GM21526 (cell line): Measurements from ENCODE around the gene CCNT2.
"Not testable (repeated sequence)": the region's sequence is repeated elsewhere in the genome, so short reads cannot be mapped to it uniquely, and the experiment has no call there.

Experiments
- ATAC-seq: cut with Tn5 transposase; IDR thresholded peaks from one replicate; pipeline ENCODE4 v1.9.1; 2021; ENCODE audit warnings: moderate library complexity; ENCODE audit not compliant: unreplicated experiment, low FRiP score

CCNT2 gene

DNA sequence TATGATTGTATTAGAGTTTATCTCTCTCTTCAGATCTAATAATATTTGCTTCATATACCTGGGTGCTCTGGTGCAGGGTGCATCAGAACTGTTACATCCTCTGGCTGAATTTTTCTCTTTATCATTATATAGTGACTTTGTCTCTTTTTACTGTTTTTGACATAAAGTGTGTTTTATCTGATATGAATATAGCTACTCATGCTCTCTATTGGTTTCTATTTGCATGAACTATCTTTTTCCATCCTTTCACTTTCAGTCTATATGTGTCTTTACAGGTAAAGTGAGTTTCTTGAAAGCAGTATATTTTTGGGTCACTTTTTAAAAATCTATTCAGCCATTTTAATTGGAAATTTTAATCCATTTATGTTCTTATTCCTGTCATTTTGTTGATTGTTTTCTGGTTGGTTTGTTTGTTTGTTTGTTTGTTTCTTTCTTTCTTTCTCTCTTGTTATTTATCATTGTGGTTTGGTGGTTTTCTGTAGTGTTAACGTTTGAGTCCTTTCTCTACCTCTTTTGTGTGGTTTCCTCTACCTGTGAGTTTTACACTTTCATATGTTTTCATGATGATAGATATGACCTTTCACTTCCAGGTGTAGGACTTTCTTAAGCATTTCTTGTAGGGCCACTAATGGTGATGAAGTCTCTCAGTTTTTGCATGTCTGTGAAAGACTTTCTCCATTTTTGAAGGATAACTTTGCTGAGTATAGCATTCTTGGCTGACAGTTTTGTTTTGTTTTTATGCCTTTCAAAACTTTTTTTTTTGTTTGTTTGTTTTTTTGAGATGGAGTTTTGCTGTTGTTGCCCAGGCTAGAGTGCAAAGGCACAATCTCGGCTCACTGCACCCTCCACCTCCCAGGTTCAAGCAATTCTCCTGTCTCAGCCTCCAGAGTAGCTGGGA, 54.9 kb downstream of the CCNT2 start:
- ATAC-seq: peak; percentile 79

DNA sequence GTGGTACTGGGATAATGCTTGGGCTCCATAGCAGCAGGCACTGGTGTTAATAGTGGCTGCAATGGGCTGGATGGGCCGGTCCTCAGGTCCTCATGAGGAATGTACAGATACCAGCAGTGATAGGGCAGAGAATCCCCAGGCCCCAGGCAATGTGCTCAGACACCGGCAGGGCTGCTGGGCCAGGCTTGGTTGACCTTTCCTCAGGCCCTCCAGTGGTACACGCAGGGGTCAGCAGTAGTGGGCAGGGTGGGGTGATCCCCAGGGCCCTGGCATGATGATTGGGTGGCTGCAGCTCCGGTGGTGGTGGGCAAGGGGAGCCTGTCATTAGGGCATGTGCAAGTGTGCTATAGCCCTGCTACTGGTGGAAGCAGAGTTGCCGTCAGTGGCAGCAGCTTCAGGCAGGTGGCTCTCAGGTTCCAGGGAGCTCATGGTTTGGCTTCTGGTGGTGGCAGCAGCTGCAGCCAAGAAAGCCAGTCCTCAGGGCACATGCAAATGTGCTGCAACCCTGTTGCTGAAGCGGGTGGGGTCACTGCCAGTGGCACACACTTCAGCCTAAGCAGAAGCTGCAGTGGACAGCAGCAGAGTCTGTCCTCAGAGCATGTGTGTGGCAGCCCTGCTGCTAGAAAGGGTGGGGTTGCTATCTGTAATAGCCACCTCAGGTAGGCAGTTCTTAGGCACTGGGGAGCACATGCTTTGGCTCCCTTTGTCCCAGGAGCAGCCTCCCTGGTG, 56.8 kb downstream of the CCNT2 start:
- no peak for ATAC-seq

DNA sequence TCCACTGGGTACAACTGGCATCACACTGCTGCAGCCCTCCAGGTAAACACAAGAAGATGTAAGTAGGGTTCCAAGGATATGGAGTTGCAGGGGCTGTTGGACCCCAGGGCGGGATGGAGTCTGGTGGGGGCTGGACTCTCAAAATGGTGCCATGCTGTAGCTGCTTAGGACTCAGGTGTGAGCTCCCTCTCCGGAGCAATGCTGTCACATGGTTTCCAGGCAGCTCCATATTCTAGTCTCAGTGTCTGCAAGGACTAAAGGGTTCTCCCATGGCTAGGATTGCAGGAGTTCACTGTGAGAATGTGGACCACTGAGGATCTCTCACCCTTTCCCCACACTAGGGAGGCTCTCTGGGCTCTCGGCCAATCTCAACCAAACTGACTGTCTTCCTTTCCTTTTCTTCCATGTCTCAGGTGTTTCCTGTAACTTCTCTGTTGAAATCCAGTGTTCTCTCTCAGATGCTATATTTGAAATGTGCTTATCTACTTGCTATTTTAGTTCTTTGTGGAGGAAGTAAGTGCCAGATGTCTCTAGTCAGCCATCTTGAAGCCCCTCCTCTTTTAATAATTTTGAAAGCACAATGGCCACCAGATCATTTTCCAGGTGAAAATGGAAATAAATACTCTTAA, 57.6 kb downstream of the CCNT2 start:
- no peak for ATAC-seq

DNA sequence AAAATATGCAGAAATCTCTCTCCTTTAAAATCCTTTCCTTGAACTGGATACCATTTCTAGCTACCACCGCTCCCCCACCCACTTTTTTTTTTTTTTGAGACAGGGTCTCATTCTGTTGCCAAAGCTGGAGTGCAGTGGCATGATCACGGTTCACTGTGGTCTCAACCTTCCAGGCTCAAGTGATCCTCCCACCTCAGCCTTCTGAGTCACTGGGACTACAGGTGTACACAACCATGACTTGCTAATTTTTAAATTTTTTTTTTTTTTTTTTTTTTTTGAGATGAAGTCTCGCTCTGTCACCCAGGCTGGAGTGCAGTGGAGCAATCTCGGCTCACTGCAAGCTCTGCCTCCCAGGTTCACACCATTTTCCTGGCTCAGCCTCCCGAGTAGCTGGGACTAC, 58.5 kb downstream of the CCNT2 start:
- ATAC-seq: not testable (repeated sequence)

DNA sequence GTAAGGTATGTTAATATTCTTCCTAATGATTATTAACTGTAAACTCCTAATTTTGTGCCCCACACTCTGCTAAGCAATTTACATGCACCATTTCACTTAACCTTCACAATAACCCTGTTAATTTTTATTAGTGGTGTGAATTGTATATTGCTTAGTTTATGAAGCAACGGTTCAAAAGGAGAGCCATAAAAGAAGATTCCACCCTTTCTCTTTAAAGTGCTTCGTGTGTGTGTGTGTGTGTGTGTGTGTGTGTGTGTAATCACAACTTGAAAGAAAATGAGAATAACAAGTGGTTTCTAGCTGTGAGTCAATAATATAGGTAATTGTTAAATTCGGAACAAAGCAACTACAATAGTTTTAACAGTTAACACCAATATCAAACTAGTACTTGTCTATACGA, 60.6 kb downstream of the CCNT2 start:
- ATAC-seq: no peak

DNA sequence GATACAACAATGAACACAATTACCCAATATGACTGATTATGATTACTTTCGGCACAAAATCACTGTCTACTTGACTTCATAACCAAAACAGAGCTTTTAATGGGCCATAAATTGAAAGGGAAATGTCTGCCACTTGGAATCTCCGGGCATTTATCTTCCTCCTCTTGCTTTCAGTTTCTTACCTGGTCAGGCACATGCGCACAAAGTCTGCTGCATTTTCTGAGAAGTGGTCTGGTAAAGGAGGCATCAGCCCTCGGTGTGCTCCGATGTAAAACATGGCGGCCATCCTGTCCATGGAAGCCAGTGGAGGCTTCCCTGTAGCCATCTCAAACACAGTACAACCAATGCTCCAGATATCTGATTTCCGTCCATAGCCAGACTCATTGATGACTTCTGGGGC, 62.0 kb downstream of the CCNT2 start:
- ATAC-seq: no peak

DNA sequence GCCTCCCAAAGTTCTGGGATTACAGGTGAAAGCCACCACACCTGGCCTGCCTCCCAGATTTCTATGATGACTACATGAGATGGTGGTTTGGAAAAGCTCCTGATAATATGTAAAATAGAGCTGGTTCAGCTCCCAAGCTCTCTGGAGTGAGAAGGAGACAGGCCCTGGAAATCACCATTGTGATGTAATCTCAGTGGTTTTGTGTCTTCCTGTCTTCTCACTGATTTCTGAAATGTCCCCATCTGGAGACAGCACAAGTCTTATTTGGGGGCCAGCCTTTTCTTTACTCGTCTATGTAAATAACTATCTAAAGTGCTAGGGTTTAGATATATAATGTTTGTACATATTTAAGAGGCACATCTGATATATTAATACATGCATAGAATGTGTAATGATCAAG, 64.0 kb downstream of the CCNT2 start:
- no peak for ATAC-seq

DNA sequence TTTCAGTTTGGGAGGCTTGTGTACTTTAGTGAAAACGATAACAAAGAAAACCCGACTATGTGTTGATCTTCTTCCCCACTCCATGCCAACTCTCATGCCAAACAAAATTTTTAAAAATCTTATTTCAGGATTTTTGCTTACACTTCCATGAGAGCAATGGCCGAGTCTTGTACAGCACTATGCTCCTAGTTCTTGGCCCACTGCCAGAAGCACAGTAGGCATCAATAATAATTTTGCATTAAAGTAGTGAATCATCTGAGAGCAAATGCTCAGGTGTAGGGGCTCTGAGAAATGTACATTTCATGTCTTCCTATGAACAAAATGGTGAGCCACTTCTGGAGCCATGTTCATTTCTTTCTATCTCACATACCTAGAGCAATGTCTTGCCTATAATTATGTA, 66.4 kb downstream of the CCNT2 start:
- no peak for ATAC-seq

DNA sequence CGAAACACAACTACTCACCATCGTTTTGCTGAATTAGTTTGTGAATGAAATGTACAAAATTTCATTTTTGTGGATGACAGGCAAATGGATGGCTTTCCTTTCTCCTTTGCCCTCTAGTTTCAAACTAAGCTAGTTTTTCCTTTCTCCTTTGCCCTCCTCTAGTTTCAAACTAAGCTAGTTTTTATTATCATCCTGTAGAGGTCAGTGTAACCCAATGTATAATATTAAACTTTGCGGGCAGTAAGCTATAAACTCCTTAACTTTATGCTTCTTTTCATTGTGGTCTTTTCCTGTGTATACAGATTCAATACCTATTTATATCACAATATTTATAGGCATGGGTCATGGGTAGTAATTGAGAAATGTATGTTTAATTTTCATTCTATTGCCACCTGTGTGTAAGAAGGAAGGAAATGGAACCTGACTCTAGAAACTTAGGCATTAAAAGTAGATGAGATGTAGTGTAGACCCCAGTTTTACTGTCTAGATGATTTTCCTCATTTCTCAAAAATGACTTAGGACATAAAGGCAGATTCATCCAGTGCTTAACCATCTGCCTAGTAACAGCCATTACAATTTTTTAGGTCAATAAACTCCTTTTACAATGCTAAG, 70.5 kb downstream of the CCNT2 start:
- ATAC-seq: no peak

DNA sequence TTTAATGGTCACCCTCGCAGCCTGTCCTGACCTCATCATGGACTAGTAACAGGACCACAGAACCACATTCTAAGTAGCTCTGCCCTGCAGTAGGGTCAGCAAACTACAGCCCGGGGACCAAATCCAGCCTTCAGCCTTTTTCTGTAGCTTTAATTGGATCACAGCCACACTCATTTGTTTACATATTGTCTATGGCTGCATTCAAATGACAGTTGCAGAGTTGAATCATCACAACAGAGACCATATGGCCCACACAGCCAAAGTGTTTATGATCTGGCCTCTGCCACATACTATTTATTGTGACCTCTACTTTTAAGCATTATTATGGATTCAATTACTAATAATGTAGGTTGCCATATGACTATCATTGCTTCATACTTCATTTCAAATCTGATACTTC, 80.9 kb downstream of the CCNT2 start:
- ATAC-seq: no peak

DNA sequence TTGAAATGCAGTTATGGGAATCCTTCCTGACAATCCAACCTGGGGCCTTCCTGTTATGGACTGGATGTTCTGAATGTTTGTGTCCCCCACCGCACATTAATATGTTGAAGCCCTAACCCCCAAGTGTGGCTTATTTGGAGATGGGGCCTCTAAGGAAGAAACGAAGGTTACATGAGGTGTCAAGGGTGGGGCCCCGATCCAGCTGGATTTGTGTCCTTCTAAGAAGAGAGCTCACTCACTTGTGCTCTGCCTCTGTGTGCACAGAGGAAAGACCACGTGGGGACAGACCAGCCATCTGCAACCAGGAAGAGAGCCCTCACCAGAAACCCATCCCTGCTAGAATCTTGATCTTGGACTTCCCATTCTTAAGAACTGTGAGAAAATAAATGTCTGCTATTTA, 84.2 kb downstream of the CCNT2 start:
- no peak for ATAC-seq

DNA sequence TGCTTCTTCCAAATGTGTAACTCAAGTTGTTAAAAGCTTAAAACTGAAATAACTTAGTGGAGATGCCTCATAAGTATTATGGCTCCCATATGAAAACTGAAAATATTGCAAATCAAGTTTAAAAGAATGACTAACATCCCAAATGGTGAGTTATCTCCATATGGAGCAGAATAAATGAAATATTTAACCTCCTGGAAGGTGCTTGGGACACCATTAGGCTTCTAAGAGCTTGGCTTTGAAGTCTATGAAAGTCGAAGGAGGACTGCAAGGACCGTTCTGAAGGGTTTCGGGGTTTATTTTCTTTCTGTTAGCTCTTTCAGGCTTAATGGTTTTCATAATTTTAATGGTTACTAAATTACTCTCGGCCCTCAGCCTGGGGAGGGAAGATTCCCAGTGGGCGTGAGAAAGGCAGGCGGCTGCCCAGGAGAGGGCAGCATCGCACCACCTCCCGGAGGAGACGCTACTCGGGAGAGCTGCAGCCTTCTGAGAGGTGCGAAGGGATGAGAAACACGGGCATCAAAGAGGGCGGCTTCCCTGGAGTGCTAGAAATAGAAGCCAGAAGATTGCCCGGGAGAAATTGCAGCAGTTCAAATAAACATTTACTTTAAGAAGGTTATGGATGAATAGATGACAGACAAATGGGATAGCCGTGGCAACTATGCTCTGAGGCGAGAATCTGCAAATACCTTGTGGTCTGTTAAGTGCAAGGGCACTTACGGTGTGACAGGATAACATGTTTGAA, 85.6 kb downstream of the CCNT2 start:
- peak; percentile 91 for ATAC-seq

DNA sequence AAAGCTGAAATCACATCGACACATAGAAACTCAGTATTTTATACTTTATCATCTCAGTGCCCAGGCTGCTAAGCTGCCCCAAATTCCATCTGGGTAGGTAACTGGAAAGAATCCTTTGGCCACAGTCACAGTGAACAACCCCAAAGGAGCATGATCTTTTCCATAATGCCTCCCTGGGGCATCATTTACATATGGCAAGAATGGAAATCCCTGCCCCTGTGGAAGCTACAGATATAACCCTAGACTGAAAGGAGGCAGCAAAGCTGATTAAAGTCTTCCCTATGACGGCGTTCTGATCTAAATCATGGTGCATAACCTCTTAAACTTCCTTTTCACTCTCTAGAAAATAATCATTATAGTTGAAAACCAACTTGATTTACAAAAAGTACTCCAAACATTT, 87.1 kb downstream of the CCNT2 start:
- ATAC-seq: no peak
